EH (cell line): ENCODE results near the gene XPR1.

ENCODE experiments used
- DNase-seq: peaks from one replicate; pipeline ENCODE4 v3.0.0-alpha.2; 2015; ENCODE audit warnings: low read depth

The XPR1 gene

GRCh38 chr1:180932378-180932777 lies 300.6 kb downstream of the XPR1 start:
- DNase-seq, result no peak

- peak; percentile 23 for DNase-seq
Measured at GRCh38 chr1:180933141-180933540, 301.3 kb downstream of the XPR1 start.

GRCh38 chr1:180934563-180934962 lies 302.7 kb downstream of the XPR1 start:
- no peak for DNase-seq

GRCh38 chr1:180935326-180936109 lies 303.7 kb downstream of the XPR1 start:
- no peak for DNase-seq

GRCh38 chr1:180936110-180937011 lies 304.5 kb downstream of the XPR1 start:
- DNase-seq, result no peak

GRCh38 chr1:180937012-180937372 lies 305.2 kb downstream of the XPR1 start:
- no peak for DNase-seq

- no peak for DNase-seq
Measured at GRCh38 chr1:180937624-180938225, 305.9 kb downstream of the XPR1 start.

GRCh38 chr1:180939073-180939710 lies 307.4 kb downstream of the XPR1 start:
- no peak for DNase-seq

- DNase-seq, result no peak
Measured at GRCh38 chr1:180939711-180940103, 307.9 kb downstream of the XPR1 start.
